Caco-2 (cell line): ENCODE data around the gene COQ9. TPM values are rescaled to one million over a fixed set of nuclear protein-coding genes. Genes with fewer than 3 reads are reported as not detected.

Experiments
- BruUV-seq: library from RNA; stranded (reverse); fragments of 400-500 nt; replicated peaks from 2 replicates; lab custom pipeline; 2021; lab: Mats Ljungman, UMichigan
- CTCF ChIA-PET: fragments of 300-600 bp; sonication (Branson Sonifier 250); formaldehyde crosslinking; loops from one replicate; lab custom pipeline; 2022; ENCODE audit warnings: antibody characterized with exemption; lab: Charles Lee
- POLR2A ChIA-PET: fragments of 300-600 bp; sonication (Branson Sonifier 250); formaldehyde crosslinking; loops from one replicate; lab custom pipeline; 2022; ENCODE audit warnings: antibody characterized with exemption; lab: Charles Lee
- DNase-seq, 2 experiments: peaks; one replicate each; pipeline versions ENCODE4 v3.0.0 to v3.0.0-alpha.2; 2020 to 2022
- H3K27me3 ChIP-seq: replicated peaks from 2 replicates; pipeline ENCODE4 v1.6.0; 2011; ENCODE audit warnings: low read length; ENCODE audit not compliant: control insufficient read depth, insufficient read depth
- H3K36me3 ChIP-seq: 2 replicates; pipeline ENCODE4 v1.5.1; 2011; ENCODE audit warnings: low read length; ENCODE audit not compliant: control insufficient read depth, insufficient read depth
- H3K4me1 ChIP-seq: fragments of 250-450 bp; sonication (Bioruptor Pico); 2 replicates; pipeline ENCODE4 v1.5.1; 2020; ENCODE audit warnings: mild to moderate bottlenecking
- H3K4me3 ChIP-seq: 2 replicates; pipeline ENCODE4 v1.5.1; 2011; ENCODE audit warnings: low read depth, mild to moderate bottlenecking, control low read depth, low read length
- H3K9me3 ChIP-seq: fragments of 250-450 bp; sonication (Bioruptor Pico); 2 replicates; pipeline ENCODE4 v1.5.1; 2020; ENCODE audit warnings: mild to moderate bottlenecking, moderate library complexity
- H3K27ac Mint-ChIP-seq: one replicate; pipeline ENCODE4 v1.8.0; 2022; ENCODE audit warnings: mixed read lengths; ENCODE audit not compliant: unreplicated experiment
- H3K27me3 Mint-ChIP-seq: one replicate; pipeline ENCODE4 v1.8.0; 2022; ENCODE audit warnings: mixed read lengths; ENCODE audit not compliant: insufficient read depth, unreplicated experiment
- H3K36me3 Mint-ChIP-seq: one replicate; pipeline ENCODE4 v1.8.0; 2022; ENCODE audit warnings: mild to moderate bottlenecking, mixed read lengths; ENCODE audit not compliant: insufficient read depth, unreplicated experiment
- H3K4me1 Mint-ChIP-seq: one replicate; pipeline ENCODE4 v1.8.0; 2022; ENCODE audit warnings: low read depth, mixed read lengths; ENCODE audit not compliant: unreplicated experiment
- H3K4me3 Mint-ChIP-seq: one replicate; pipeline ENCODE4 v1.8.0; 2022; ENCODE audit warnings: mild to moderate bottlenecking, moderate library complexity, mixed read lengths; ENCODE audit not compliant: unreplicated experiment
- H3K9me3 Mint-ChIP-seq: one replicate; pipeline ENCODE4 v1.8.0; 2022; ENCODE audit warnings: mixed read lengths; ENCODE audit not compliant: unreplicated experiment
- CTCF ChIP-seq, 2 experiments: fragments of 200-600 bp in 1 of 2; IDR thresholded peaks; 1 replicate in 1 of 2; 2 replicates in 1 of 2; pipeline versions ENCODE4 v1.5.1 to v1.8.0; 2011 to 2022; ENCODE audit warnings: antibody characterized with exemption in 1 of 2, control low read depth in 1 of 2, inconsistent platforms in 1 of 2, low read depth in 1 of 2, low read length in 1 of 2, mild to moderate bottlenecking in 1 of 2, moderate library complexity in 1 of 2; ENCODE audit not compliant: insufficient read depth in 1 of 2, severe bottlenecking in 1 of 2, unreplicated experiment in 1 of 2
- intact Hi-C: fragments of 100-400 bp; cut with micrococcal nuclease; formaldehyde crosslinking; loops from one replicate; pipeline ENCODE4 v1.10.0; 2022; ENCODE audit not compliant: unreplicated experiment
- total RNA-seq: library from RNA; stranded (reverse); gene quantifications from 2 replicates; pipeline ENCODE4 v1.2.3, GENCODE V29; 2022

Gene COQ9
- total RNA-seq, 1 experiment from 2014 or later = 50.9 TPM

- peak; percentile 95 to 98 for DNase-seq
- no peak for TF ChIP-seq CTCF (IDR thresholded peaks at IDR 0.05; ENCODE audit: insufficient read depth in 1 of 2, low read depth in 1 of 2, low read length in 1 of 2, severe bottlenecking in 1 of 2, unreplicated experiment in 1 of 2)
- H3K36me3 Mint-ChIP-seq = peaks cover 37% of the 10 kb centered on the region
- H3K9me3 ChIP-seq = no peaks in the 10 kb centered on the region
- no peaks in the 10 kb centered on the region for H3K27me3 ChIP-seq
- no peaks in the 10 kb centered on the region for H3K9me3 Mint-ChIP-seq
- ChIA-PET POLR2A (interaction anchor here (0.5 to 1.9 kb wide), 11 partner anchors 18 to 404 kb away, joined by 3 to 15 read pairs (median 4); partner anchors contain the start of genes CCDC102A, CIAPIN1, COQ9 and POLR2C), CTCF (interaction anchor here (0.6 to 2.1 kb wide), 10 partner anchors 18 to 196 kb away, joined by 3 to 23 read pairs (median 6); partner anchors contain the start of genes CIAPIN1, COQ9 and POLR2C)
- H3K4me3 ChIP-seq = peak overlapping the region; percentile 50
- H3K4me3 Mint-ChIP-seq = peak overlapping the region; percentile 89
- peak overlapping the region; percentile 100 for H3K27ac Mint-ChIP-seq
- H3K27me3 Mint-ChIP-seq = no peaks in the 10 kb centered on the region
- peaks cover 52% of the 10 kb centered on the region for H3K4me1 ChIP-seq
- H3K36me3 ChIP-seq = peaks cover 6% of the 10 kb centered on the region; the same call in 1 of the 2 replicates
- no TSS peak for BruUV-seq
- peaks cover 47% of the 10 kb centered on the region for H3K4me1 Mint-ChIP-seq
- intact Hi-C loops = loop anchor here (1.0 to 2.0 kb wide), 2 partner anchors 17 to 39 kb away; partner anchors contain the start of gene POLR2C
Measured at GRCh38 chr16:57479976-57480753, 32.9 kb downstream of the COQ9 start.

- no peaks in the 10 kb centered on the region for H3K27me3 Mint-ChIP-seq
- no peak overlapping the region for H3K4me3 ChIP-seq
- H3K4me1 ChIP-seq = peaks cover 57% of the 10 kb centered on the region
- peak overlapping the region; percentile 100 for H3K27ac Mint-ChIP-seq
- H3K9me3 Mint-ChIP-seq = no peaks in the 10 kb centered on the region
- no peaks in the 10 kb centered on the region for H3K27me3 ChIP-seq
- H3K9me3 ChIP-seq = no peaks in the 10 kb centered on the region
- BruUV-seq = TSS peak; percentile 89
- no peak for DNase-seq
- peaks cover 40% of the 10 kb centered on the region for H3K36me3 Mint-ChIP-seq
- H3K4me1 Mint-ChIP-seq = peaks cover 52% of the 10 kb centered on the region
- no peak for TF ChIP-seq CTCF (IDR thresholded peaks at IDR 0.05; ENCODE audit: insufficient read depth in 1 of 2, low read depth in 1 of 2, low read length in 1 of 2, severe bottlenecking in 1 of 2, unreplicated experiment in 1 of 2)
- intact Hi-C loops = loop anchor here (1.0 to 2.0 kb wide), 2 partner anchors 18 to 39 kb away; partner anchors contain the start of gene POLR2C
- ChIA-PET CTCF (interaction anchor here (0.6 to 2.1 kb wide), 5 partner anchors 18 to 313 kb away, joined by 3 to 23 read pairs (median 7); partner anchors contain the start of genes CIAPIN1, COQ9 and POLR2C), POLR2A (interaction anchor here (0.5 to 1.9 kb wide), 6 partner anchors 18 to 405 kb away, joined by 3 to 15 read pairs (median 5); partner anchors contain the start of genes CCDC102A, CIAPIN1, COQ9 and POLR2C)
- H3K4me3 Mint-ChIP-seq = peak overlapping the region; percentile 89
- H3K36me3 ChIP-seq = peaks cover 6% of the 10 kb centered on the region; the same call in 1 of the 2 replicates
Measured at GRCh38 chr16:57480754-57481230, 33.5 kb downstream of the COQ9 start.

DNA sequence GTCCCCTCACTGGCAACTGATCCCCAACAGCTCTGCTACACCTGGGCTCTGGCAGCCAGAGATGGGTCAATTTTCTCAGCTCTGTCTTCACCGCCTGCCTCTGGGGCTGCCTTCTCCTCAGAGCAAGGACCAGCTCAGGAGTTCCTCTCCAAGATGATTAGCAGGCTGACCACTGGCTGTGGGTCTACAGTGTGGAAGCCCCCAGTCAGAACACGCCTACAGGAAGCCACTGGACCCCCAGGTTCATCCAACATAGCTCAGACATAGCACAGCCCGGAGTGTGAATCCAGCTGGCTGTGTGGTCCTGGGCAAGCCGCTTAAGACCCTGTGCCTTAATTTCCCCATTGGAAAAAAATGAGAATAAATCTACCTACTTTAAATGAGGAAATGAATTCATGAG lies 34.1 kb downstream of the COQ9 start:
- no peak for DNase-seq
- no peak for TF ChIP-seq CTCF (IDR thresholded peaks at IDR 0.05; ENCODE audit: insufficient read depth in 1 of 2, low read depth in 1 of 2, low read length in 1 of 2, severe bottlenecking in 1 of 2, unreplicated experiment in 1 of 2)
- no peaks in the 10 kb centered on the region for H3K27me3 ChIP-seq
- H3K4me1 ChIP-seq = peaks cover 53% of the 10 kb centered on the region
- intact Hi-C loops = loop anchor here (2.0 kb wide), 1 partner anchor 19 kb away; the partner anchor contains the start of gene POLR2C
- ChIA-PET CTCF (interaction anchor here (0.6 kb wide), 1 partner anchor 312 kb away, joined by 3 read pairs; no protein-coding TSS in a partner anchor), POLR2A (no interaction called here)
- no TSS peak for BruUV-seq
- H3K27ac Mint-ChIP-seq = peak overlapping the region; percentile 100
- H3K36me3 Mint-ChIP-seq = peaks cover 36% of the 10 kb centered on the region
- no peaks in the 10 kb centered on the region for H3K9me3 Mint-ChIP-seq
- no peaks in the 10 kb centered on the region for H3K9me3 ChIP-seq
- H3K4me1 Mint-ChIP-seq = peaks cover 52% of the 10 kb centered on the region
- H3K36me3 ChIP-seq = peaks cover 6% of the 10 kb centered on the region; the same call in 1 of the 2 replicates
- no peak overlapping the region for H3K4me3 ChIP-seq
- H3K27me3 Mint-ChIP-seq = no peaks in the 10 kb centered on the region
- peak overlapping the region; percentile 27 for H3K4me3 Mint-ChIP-seq
